Activated effector memory CD4-positive, alpha-beta T cell treated with anti-CD3 and anti-CD28 coated beads, Interleukin-2, amount 50 U/mL, for 16 hours (primary cell): ENCODE data around the gene KCNQ4.

Experiments
- DNase-seq: peaks from one replicate; pipeline ENCODE4 v3.0.0-alpha.2; 2020

Gene KCNQ4

DNA sequence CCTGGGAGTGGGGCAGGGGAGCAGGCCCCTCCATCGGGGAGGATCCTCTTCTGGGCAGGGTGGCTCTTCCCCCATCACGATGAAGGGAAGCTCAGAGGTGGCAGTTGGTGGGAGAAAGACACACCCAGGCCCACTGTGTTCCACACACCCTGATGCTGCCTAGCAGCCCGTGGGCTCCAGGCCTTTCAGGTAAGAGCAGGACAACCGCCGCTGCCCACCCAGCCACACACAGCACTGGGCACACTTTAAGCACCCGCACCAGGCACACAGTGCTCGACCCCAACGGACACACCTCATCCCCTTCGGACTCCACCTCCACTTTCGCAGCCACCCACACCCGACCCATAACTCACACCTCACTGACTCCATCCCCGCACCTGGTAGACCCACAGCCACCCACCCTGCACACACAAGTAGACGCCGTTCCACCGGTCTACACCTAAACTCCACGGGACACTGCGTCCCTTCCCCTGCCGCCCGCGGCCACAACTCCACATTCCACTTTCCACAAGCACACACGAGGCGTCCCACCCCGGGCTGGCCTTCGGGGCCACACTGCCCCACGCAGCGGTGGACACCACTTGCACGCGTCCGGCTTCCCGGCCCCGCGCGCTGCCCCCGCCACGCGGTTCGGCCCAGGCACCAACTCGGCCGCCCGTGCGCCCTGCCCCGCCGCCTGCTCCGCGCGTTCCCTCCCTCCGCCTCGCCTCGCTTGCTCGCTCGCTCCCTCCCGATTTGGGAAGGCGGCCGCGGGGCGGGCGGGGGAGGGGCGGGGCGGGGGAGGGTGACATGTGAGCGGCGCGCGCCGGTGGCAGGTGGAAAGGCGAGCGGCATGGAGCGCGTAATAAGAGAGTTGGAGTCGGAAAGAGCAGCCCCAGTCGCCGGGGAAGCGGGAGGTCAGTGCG is at the start of gene KCNQ4:
TSS of gene KCNQ4 (plus strand) at position 787 of the 905 bp plus-strand sequence. CDS start 307 bp downstream, outside the sequence.
- peak; percentile 68 for DNase-seq

- no peak for DNase-seq
These were observed 48.5 kb upstream of the KCNQ4 start for GRCh38 chr1:40734882-40735628.

- no peak for DNase-seq
These were observed 47.5 kb upstream of the KCNQ4 start for GRCh38 chr1:40736085-40736531.

DNA sequence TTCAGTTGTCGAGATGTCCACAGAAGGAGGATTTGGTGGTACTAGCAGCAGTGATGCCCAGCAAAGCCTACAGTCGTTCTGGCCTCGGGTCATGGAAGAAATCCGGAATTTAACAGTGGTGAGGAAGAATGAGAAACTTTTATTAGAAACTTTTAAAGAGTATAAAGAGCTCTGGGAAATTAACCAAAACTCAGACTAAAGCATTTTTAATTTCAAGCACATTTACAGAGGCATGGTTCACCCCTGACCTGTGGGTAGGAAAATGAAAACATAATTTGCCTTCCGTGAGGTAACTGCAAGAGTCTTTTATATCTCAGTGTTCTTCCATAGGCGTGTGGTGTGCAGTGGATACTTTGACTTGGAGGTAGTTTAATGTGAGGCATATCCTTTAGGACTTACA is 44.8 kb upstream of the KCNQ4 start:
- no peak for DNase-seq

GRCh38 chr1:40739455-40740008 is 44.1 kb upstream of the KCNQ4 start:
- DNase-seq, result no peak

GRCh38 chr1:40740039-40740996 is 43.3 kb upstream of the KCNQ4 start:
- DNase-seq, result no peak

- DNase-seq, result no peak
These were observed 42.4 kb upstream of the KCNQ4 start for GRCh38 chr1:40740997-40741736.

GRCh38 chr1:40742363-40743061 is 41.1 kb upstream of the KCNQ4 start:
- no peak for DNase-seq

DNA sequence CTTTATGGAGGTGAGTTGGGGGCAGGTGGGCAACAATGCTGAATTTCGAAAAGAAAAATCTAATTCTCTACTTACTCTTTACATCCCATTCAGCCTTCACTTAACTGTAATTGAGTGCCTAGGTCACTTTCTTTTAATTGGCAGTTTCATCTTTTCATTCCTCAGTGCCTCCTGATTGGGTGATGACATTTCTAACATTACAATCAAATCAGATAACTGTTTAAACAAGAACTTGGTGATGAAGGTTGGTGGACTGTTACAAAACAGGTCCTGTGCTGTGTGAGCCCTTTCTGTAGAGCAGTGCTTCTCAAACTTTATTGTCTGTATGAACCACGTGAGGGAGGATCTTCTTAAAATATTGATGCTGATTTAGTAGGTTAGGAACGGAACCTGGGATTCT is 40.1 kb upstream of the KCNQ4 start:
- no peak for DNase-seq

GRCh38 chr1:40743860-40744259 is 39.7 kb upstream of the KCNQ4 start:
- no peak for DNase-seq

DNA sequence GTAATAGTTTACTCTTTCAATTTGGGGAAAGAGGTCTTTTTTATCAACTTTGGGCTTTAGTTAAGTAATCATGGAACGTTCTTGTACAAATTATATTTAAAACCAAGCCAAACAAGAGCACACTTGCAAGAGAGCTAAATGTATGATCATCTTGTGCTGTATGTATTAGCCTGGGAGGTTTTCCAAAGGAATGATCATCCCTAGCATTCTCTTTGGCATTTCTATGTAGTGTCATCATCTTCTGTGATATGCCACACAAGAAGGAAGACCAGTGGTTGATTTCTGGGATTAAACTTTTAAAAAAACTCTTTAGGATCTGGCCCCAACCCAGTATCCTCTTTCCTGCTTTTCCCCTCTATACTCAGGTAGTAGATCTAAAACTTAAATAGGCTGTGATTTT is 38.4 kb upstream of the KCNQ4 start:
- DNase-seq, result no peak

DNA sequence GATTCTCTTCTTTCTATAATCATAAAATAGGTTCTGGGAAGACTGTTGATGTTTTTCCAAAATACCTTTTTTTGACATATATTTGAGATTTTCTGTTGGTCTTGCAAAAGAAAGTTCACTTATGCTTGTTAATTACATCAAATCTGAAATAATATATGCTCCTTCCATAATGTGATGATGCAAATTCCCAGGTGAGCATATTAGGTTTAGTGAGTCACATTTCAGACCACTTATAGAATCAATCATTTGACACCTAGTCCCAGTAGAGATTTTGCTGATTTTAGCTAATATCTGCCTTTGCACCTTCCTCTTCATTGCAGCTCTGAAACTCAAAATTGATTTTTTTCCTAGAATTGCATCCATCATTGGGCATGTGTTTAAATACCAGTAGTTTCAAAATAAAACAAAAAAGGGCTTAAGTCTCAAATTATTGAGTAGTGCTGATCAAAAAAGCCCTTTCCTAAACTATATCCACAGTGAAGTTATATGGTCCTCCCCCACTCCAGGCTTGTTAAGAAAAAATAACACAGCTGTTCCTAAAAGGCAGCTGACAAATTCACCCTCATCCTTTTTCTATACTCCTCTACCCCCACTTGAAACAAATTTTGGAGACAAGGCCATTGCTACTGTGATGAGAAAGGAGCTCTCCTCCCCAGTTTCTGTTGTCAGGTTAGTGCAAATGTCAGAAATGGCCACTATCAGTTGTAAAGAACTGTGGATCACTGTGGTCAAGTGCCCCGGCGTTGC is 37.1 kb upstream of the KCNQ4 start:
- no peak for DNase-seq

- no peak for DNase-seq
These were observed 34.5 kb upstream of the KCNQ4 start for GRCh38 chr1:40748841-40749718.

- no peak for DNase-seq
These were observed 33.8 kb upstream of the KCNQ4 start for GRCh38 chr1:40749817-40750216.

DNA sequence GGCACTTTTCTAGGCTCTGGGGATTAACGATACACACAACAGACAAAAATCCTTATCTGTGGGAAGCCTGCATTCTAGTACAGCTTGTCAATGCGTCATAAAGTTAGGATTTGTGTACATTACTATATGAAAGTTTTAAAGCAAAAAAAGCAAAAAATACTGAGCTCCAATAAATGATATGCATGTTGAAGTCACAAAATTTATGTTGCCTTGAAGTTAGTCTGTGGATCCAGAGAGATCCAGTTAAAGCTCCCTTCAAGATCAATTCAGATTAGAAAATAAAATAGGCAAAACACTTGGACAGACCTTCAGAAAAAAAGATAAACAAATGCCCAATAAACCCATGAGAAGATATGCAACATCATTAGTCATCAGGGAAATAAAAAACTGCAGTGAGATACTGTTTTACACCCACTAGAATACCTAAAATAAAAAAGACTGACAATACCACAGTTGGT is 33.1 kb upstream of the KCNQ4 start:
- DNase-seq, result no peak

GRCh38 chr1:40751802-40752201 is 31.8 kb upstream of the KCNQ4 start:
- no peak for DNase-seq

- DNase-seq, result no peak
These were observed 30.3 kb upstream of the KCNQ4 start for GRCh38 chr1:40753142-40753882.

DNA sequence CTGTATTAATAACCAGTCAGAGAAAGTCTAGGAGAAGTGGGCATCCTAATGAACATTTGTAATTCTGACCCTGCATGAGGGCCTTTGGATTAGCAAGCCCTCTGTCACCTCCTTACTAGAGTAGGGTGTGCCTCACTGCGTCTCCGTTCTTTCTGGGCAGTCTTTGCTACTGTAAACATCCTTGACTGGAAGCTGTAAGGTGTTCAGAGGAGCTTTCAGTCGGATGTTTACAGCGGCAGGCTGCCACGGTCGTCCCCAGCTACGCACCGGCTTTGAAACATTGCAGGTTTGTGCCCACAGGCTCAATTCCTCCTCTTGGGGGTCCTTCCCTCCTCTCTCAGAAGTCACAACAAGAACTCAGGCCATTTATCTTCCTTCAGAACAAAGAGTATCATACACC is 29.4 kb upstream of the KCNQ4 start:
- no peak for DNase-seq
